AG04450 (cell line): ENCODE results near the gene TPH2. TPM values are rescaled to one million over a fixed set of nuclear protein-coding genes. Genes with fewer than 3 reads are reported as not detected.

Source experiments
- CTCF ChIA-PET: fragments of 300-600, 350-600 bp; formaldehyde crosslinking; extraction: SDS; loops from one replicate; lab custom pipeline; 2022; ENCODE audit warnings: antibody characterized with exemption, inconsistent platforms; lab: Charles Lee
- POLR2A ChIA-PET: fragments of 350-600 bp; formaldehyde crosslinking; extraction: SDS; loops from one replicate; lab custom pipeline; 2021; ENCODE audit warnings: antibody characterized with exemption, inconsistent platforms; lab: Yijun Ruan, JAX
- DNase-seq: peaks from one replicate; pipeline ENCODE4 v3.0.0-alpha.2; 2011; ENCODE audit warnings: low read depth, low spot score
- H3K27ac ChIP-seq: one replicate; pipeline ENCODE4 v1.5.1; 2012; ENCODE audit warnings: low read depth, low read length, control low read depth
- H3K27me3 ChIP-seq: one replicate; pipeline ENCODE4 v1.6.0; 2012; ENCODE audit warnings: low read length; ENCODE audit not compliant: control insufficient read depth, insufficient read depth
- H3K4me3 ChIP-seq: 2 replicates; pipeline ENCODE4 v1.5.1; 2011; ENCODE audit warnings: mild to moderate bottlenecking, low read depth, low read length, control low read depth
- H3K9me3 ChIP-seq: 2 replicates; pipeline ENCODE4 v1.5.1; 2012; ENCODE audit warnings: low read length; ENCODE audit not compliant: control insufficient read depth, insufficient read depth
- polyA plus RNA-seq: library from polyadenylated mRNA; depleted of rRNA; stranded (reverse); fragments of >200 nt; gene quantifications from 2 replicates; pipeline ENCODE4 v1.2.3, GENCODE V29; 2011
- TF ChIP-seq, protein P1 (sequence below): IDR thresholded peaks from 2 replicates; pipeline ENCODE4 v1.5.1; 2011; ENCODE audit warnings: low read depth, low read length, control low read depth, inconsistent platforms

The TPH2 gene
- polyA plus RNA-seq, 1 experiment, result 0.04 TPM

DNA sequence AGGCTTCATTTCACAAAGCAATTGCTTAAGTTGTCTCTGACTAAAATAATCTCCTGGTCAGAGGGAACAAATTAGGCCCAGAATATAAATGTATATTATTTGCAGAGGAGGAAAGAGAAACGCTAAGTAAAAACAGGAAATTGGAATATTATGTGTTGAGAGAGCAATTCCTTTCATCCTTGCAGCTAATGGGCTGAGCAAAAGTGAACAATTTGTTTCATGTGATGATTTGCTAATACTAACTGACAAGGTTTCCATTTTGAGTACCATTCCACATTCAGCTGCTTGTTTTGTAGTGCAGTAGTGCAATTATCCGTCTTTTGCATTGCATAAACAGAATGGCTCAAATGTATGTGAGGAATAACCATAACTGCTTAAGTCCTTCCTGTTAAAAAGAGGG lies 103.2 kb downstream of the TPH2 start:
- no peak for DNase-seq
- CTCF ChIA-PET, result no interaction called here
- Histone ChIP-seq H3K4me3 (no peak overlapping the region), H3K9me3 (no peaks in the 10 kb centered on the region), H3K27ac (no peak overlapping the region), H3K27me3 (no peaks in the 10 kb centered on the region)
- TF ChIP-seq, protein P1, sequence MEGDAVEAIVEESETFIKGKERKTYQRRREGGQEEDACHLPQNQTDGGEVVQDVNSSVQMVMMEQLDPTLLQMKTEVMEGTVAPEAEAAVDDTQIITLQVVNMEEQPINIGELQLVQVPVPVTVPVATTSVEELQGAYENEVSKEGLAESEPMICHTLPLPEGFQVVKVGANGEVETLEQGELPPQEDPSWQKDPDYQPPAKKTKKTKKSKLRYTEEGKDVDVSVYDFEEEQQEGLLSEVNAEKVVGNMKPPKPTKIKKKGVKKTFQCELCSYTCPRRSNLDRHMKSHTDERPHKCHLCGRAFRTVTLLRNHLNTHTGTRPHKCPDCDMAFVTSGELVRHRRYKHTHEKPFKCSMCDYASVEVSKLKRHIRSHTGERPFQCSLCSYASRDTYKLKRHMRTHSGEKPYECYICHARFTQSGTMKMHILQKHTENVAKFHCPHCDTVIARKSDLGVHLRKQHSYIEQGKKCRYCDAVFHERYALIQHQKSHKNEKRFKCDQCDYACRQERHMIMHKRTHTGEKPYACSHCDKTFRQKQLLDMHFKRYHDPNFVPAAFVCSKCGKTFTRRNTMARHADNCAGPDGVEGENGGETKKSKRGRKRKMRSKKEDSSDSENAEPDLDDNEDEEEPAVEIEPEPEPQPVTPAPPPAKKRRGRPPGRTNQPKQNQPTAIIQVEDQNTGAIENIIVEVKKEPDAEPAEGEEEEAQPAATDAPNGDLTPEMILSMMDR, result no peak
- POLR2A ChIA-PET, result no interaction called here

DNA sequence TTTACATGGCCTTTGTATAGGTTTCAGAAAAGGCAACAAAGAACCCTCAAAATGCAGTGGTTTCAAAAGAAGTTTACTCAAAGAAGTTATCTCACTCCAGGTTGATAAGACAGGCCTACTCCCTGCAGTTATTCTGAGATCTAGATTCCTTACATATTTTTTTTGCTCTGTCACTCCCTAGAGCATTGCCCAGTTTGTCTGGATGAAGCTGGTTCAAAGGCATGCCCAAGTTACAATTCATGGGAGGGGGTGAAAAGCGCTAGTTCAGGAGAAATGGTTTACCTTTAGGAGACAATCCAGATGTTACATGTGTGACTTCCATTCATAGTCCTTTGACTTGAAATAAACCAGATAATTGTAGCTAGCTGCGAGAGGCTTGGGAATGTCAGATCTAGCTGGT lies 115.0 kb downstream of the TPH2 start:
- no peak overlapping the region for H3K4me3 ChIP-seq
- ChIA-PET CTCF (no interaction called here), POLR2A (no interaction called here)
- TF ChIP-seq, protein P1, result no peak
- H3K9me3 ChIP-seq, result no peaks in the 10 kb centered on the region
- no peak overlapping the region for H3K27ac ChIP-seq
- H3K27me3 ChIP-seq, result no peaks in the 10 kb centered on the region
- DNase-seq, result no peak

DNA sequence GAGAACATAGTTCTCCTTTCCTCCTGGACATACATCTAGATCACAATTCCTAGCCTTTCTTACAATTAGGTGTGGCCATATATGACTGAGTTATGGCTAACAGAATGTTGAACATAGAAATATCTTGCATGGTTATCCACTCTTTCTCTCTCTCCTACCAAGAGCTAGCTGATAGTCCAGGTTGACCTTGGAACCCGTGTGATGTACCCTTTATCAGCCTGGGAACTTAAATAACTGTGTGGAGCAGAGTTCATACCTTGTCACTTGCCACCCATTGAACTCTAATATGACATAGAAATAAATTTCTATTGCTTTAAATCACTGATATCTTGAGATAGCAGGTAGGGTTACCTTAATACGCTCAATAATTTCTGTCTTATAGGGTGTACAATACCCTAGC lies 115.9 kb downstream of the TPH2 start:
- TF ChIP-seq, protein P1, result no peak
- ChIA-PET POLR2A (no interaction called here), CTCF (no interaction called here)
- H3K27ac ChIP-seq, result no peak overlapping the region
- H3K27me3 ChIP-seq, result no peaks in the 10 kb centered on the region
- no peak for DNase-seq
- no peak overlapping the region for H3K4me3 ChIP-seq
- H3K9me3 ChIP-seq, result no peaks in the 10 kb centered on the region

DNA sequence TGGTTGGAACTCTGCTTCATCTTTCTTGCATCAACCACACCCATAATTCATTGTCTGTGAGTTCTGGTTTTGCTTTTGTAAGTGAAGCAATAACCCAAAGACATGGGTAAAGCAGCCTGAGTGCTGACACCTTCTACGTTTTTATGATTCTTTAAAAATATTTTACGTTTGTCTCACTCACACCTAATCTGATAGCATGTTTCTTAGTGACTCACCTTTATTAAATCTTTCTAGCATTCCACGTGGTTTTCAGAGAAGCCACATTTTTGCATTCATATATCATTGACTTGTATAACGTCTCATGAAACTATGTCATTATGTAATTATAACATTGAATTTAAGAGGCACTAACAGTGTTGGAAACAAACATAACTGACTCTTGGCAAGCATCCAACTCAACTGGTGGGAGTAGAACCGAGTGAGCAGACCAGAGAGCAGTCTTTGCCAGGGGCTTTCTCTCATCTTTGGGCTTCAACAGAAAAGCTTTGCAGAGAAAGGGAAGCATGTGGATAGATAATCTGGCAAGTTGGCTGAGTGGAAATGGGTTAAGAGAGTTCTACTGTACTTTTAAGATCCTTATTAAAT lies 118.8 kb downstream of the TPH2 start:
- no peak for DNase-seq
- TF ChIP-seq, protein P1, result no peak
- no peak overlapping the region for H3K27ac ChIP-seq
- POLR2A ChIA-PET, result no interaction called here
- no peak overlapping the region for H3K4me3 ChIP-seq
- no peaks in the 10 kb centered on the region for H3K9me3 ChIP-seq
- CTCF ChIA-PET, result no interaction called here
- no peaks in the 10 kb centered on the region for H3K27me3 ChIP-seq

DNA sequence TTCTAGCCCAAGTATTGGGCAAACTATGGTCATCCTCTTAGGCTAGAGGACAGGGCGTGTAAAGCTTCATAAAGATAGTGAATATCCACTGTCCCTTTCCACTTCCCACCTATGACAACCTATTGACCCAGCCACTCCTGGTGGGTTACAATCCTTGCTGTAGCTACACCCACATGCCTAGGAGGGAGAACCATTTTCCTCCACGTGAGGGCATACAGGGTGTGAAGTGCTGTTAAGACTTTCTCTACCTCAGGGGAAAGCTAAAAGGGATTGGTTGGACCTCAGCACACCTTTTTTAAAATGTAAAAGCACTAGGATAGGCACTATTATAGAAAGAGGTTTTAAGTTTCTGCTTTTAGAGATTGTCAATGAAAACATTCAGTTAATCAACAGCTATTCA lies 124.4 kb downstream of the TPH2 start:
- H3K4me3 ChIP-seq, result no peak overlapping the region
- H3K27ac ChIP-seq, result no peak overlapping the region
- no peaks in the 10 kb centered on the region for H3K27me3 ChIP-seq
- TF ChIP-seq, protein P1, result no peak
- ChIA-PET POLR2A (no interaction called here), CTCF (no interaction called here)
- no peaks in the 10 kb centered on the region for H3K9me3 ChIP-seq
- DNase-seq, result no peak
